ENCODE results near the gene SKIC3.

SKIC3 gene

GRCh38 chr5:95508550-95508949 lies 46.2 kb downstream of the SKIC3 start:
- Histone ChIP-seq H4K20me1 (ENCODE audit: insufficient read depth, low read length) (no peaks in the 10 kb centered on the region), H3K4me1 (ENCODE audit: low read length) (no peaks in the 10 kb centered on the region), H3K36me3 (replicated peaks; ENCODE audit: low read depth, low read length) (peaks cover 12% of the 10 kb centered on the region), H2AFZ (ENCODE audit: low read depth, low read length) (no peak overlapping the region), H3K4me2 (ENCODE audit: low read length) (no peak overlapping the region), H3K9ac (ENCODE audit: low read length) (no peak overlapping the region), H3K79me2 (ENCODE audit: low read length) (no peaks in the 10 kb centered on the region), H3K9me3 (ENCODE audit: insufficient read depth, low read length) (no peaks in the 10 kb centered on the region), H3K27ac (ENCODE audit: low read length) (no peak overlapping the region), H3K27me3 (ENCODE audit: low read depth, low read length) (no peaks in the 10 kb centered on the region), H3K4me3 (ENCODE audit: low read length) (no peak overlapping the region)
- TF ChIP-seq EZH2phosphoT487 (IDR thresholded peaks at IDR 0.05; ENCODE audit: low read depth) (no peak), CTCF (IDR thresholded peaks at IDR 0.05; ENCODE audit: low read depth, low read length) (no peak)

All from OCI-LY3 (cell line).